Measurements from ENCODE around the gene PLA2G5.
"Not testable (repeated sequence)": the region's sequence is repeated elsewhere in the genome, so short reads cannot be mapped to it uniquely, and the experiment has no call there.

Gene PLA2G5

GRCh38 chr1:20069874-20070273 is at the start of gene PLA2G5:
TSS of gene PLA2G5 (plus strand) at chr1:20070194. CDS start at chr1:20084831, 14,637 bp downstream.
- no peak for FAIRE-seq

- FAIRE-seq: no peak
These were observed 41.9 kb upstream of the PLA2G5 start for GRCh38 chr1:20028125-20028524.

GRCh38 chr1:20028726-20029125 is 41.3 kb upstream of the PLA2G5 start:
- FAIRE-seq: no peak

- no peak for FAIRE-seq
These were observed 40.6 kb upstream of the PLA2G5 start for GRCh38 chr1:20029178-20029912.

GRCh38 chr1:20030436-20031151 is 39.4 kb upstream of the PLA2G5 start:
- FAIRE-seq: not testable (repeated sequence)

GRCh38 chr1:20031161-20031560 is 38.8 kb upstream of the PLA2G5 start:
- FAIRE-seq: no peak

- no peak for FAIRE-seq
These were observed 38.2 kb upstream of the PLA2G5 start for GRCh38 chr1:20031836-20032235.

- no peak for FAIRE-seq
These were observed 37.6 kb upstream of the PLA2G5 start for GRCh38 chr1:20032425-20032824.

GRCh38 chr1:20033420-20033819 is 36.6 kb upstream of the PLA2G5 start:
- no peak for FAIRE-seq

GRCh38 chr1:20035114-20035513 is 34.9 kb upstream of the PLA2G5 start:
- no peak for FAIRE-seq

- no peak for FAIRE-seq
These were observed 32.1 kb upstream of the PLA2G5 start for GRCh38 chr1:20037877-20038276.

- no peak for FAIRE-seq
These were observed 22.9 kb upstream of the PLA2G5 start for GRCh38 chr1:20047096-20047495.

- FAIRE-seq: no peak
These were observed 21.4 kb upstream of the PLA2G5 start for GRCh38 chr1:20048563-20048962.

GRCh38 chr1:20049056-20049798 is 20.8 kb upstream of the PLA2G5 start:
- FAIRE-seq: peak; percentile 45

- no peak for FAIRE-seq
These were observed 18.7 kb upstream of the PLA2G5 start for GRCh38 chr1:20051218-20051829.

- no peak for FAIRE-seq
These were observed 17.6 kb upstream of the PLA2G5 start for GRCh38 chr1:20052386-20052785.

GRCh38 chr1:20057886-20058420 is 12.0 kb upstream of the PLA2G5 start:
- no peak for FAIRE-seq

- FAIRE-seq: no peak
These were observed 11.5 kb upstream of the PLA2G5 start for GRCh38 chr1:20058531-20058930.

GRCh38 chr1:20059847-20060246 is 10.1 kb upstream of the PLA2G5 start:
- FAIRE-seq: no peak

- FAIRE-seq: not testable (repeated sequence)
These were observed 9.2 kb upstream of the PLA2G5 start for GRCh38 chr1:20060791-20061190.

- no peak for FAIRE-seq
These were observed 8.1 kb upstream of the PLA2G5 start for GRCh38 chr1:20061866-20062265.

GRCh38 chr1:20063861-20064292 is 6.1 kb upstream of the PLA2G5 start:
- no peak for FAIRE-seq

- no peak for FAIRE-seq
These were observed 1.3 kb upstream of the PLA2G5 start for GRCh38 chr1:20068722-20069121.
